Heart right ventricle (tissue), 16 donors: ENCODE data around the gene OPN4. TPM values are rescaled to one million over a fixed set of nuclear protein-coding genes. Genes with fewer than 3 reads are reported as not detected.
"Not testable (repeated sequence)": the region's sequence is repeated elsewhere in the genome, so short reads cannot be mapped to it uniquely, and the experiment has no call there.

ENCODE experiments used
- ATAC-seq, 8 donors: fragments of 200-7000 bp; cut with Tn5 transposase; one replicate each; pipeline ENCODE4 v1.9.1; 2020; ENCODE audit warnings: mild to moderate bottlenecking in 8 of 8, moderate library complexity in 8 of 8, moderate number of reproducible peaks in 1 of 8
- DNase-seq, 2 donors: peaks; one replicate each; pipeline ENCODE4 v3.0.0-alpha.2; 2020
- H3K27ac ChIP-seq, 10 donors: fragments of 200-600 bp; sonication (generic) in 2 of 10; one replicate each; pipeline versions ENCODE4 v1.5.0 to v1.8.0; 2020 to 2022; ENCODE audit warnings: mild to moderate bottlenecking in 3 of 10
- H3K27me3 ChIP-seq, 7 donors: fragments of 200-600 bp; one replicate each; pipeline ENCODE4 v1.8.0; 2021 to 2022; ENCODE audit warnings: mild to moderate bottlenecking in 2 of 7
- H3K36me3 ChIP-seq, 9 donors: fragments of 200-600 bp; sonication (generic) in 1 of 9; one replicate each; pipeline versions ENCODE4 v1.5.0 to v1.8.0; 2020 to 2022; ENCODE audit warnings: mild to moderate bottlenecking in 2 of 9
- H3K4me1 ChIP-seq, 9 donors: fragments of 200-600 bp; sonication (generic) in 1 of 9; one replicate each; pipeline versions ENCODE4 v1.5.0 to v1.8.0; 2020 to 2022; ENCODE audit warnings: mild to moderate bottlenecking in 4 of 9
- H3K4me3 ChIP-seq, 10 donors: fragments of 200-600 bp; sonication (generic) in 2 of 10; one replicate each; pipeline versions ENCODE4 v1.5.0 to v1.8.0; 2020 to 2022; ENCODE audit warnings: mild to moderate bottlenecking in 7 of 10, moderate library complexity in 2 of 10
- H3K9me3 ChIP-seq, 11 donors: fragments of 200-600 bp in 10 of 11; sonication (generic) in 2 of 11; one replicate each; pipeline versions ENCODE4 v1.5.0 to v1.8.0; 2013 to 2022; ENCODE audit warnings: mild to moderate bottlenecking in 2 of 11, control low read depth in 1 of 11, moderate library complexity in 1 of 11
- WGBS, 2 donors: extraction: QIAGEN DNeasy Blood & Tissue Kit; methylation state at CpG; one replicate each; pipeline ENCODE4 v1.1.7; 2013; ENCODE audit warnings: inconsistent platforms in 1 of 2; 5-methylcytosine and 5-hydroxymethylcytosine counted together
- intact Hi-C, 10 donors: fragments of 100-400 bp; cut with DNase I; formaldehyde crosslinking; loops; one replicate each; pipeline versions ENCODE4 v1.11.1 to v1.14.2; 2022
- polyA plus RNA-seq, 2 donors: library from polyadenylated mRNA; stranded (reverse); fragments of 200-250 nt; gene quantifications; one replicate each; pipeline ENCODE4 v1.2.3, GENCODE V29; 2013
- total RNA-seq, 10 donors: library from RNA; stranded (reverse); fragmentation: NEBNext Ultra II Directional in 3 of 10; extraction: Animal tissue kit (Norgen Biotek cat#: 25700) in 3 of 10; gene quantifications; one replicate each; pipeline versions ENCODE4 v1.2.1 to v1.2.4, GENCODE V29; 2021 to 2023
- TF ChIP-seq, protein P1 (sequence below), 9 donors: fragments of 200-600 bp; sonication (generic) in 2 of 9; IDR thresholded peaks; one replicate each; pipeline versions ENCODE4 v1.5.0 to v1.8.0; 2021 to 2022; ENCODE audit warnings: antibody characterized with exemption in 9 of 9, mild to moderate bottlenecking in 5 of 9, moderate library complexity in 1 of 9
- donor health status: Arrhythmogenic right ventricular cardiomyopathy.
- donor health status: ischemic (EF 13 %, LVEDD 7.1; RV severe dilation, severe dysfunction).
- donor health status: healthy with polysubstance abuse.
- donor health status: DM: no; HTN: yes; CAD: no.
- donor health status: DM: no; HTN: no; CAD: no.
- donor health status: ischemic (EF 25% LVEDD 6.9; RV normal size, moderate dysfunction).
- donor health status: ischemic (EF 25% LVEDD 5.7; RV mildly dilated, moderate dysfunction).
- donor health status: healthy.
- donor health status: DM: yes; HTN: yes; CAD: no.
- donor health status: Ischemic cardiomyopathy.
- donor health status: ischemic (EF 35%, LVEDD 5.7; RV mildly dilated, moderate dysfunction).
- donor health status: nonischemic (EF 11% LVEDD 7.7; RV severe dilation, severe dysfunction).
- donor health status: DM: yes; HTN: yes; CAD: no.
- donor health status: PGD.
- donor health status: ischemic (EF 29% LVEDD 5.4; RV normal size, mild dysfunction).
- donor health status: nonischemic (EF 23%, LVEDD 6.1; RV moderate dilation, normal function).

The OPN4 gene
- total and polyA plus RNA-seq, 12 donors: 0.10 to 0.29 (median 0.26) TPM; not detected in 5

DNA sequence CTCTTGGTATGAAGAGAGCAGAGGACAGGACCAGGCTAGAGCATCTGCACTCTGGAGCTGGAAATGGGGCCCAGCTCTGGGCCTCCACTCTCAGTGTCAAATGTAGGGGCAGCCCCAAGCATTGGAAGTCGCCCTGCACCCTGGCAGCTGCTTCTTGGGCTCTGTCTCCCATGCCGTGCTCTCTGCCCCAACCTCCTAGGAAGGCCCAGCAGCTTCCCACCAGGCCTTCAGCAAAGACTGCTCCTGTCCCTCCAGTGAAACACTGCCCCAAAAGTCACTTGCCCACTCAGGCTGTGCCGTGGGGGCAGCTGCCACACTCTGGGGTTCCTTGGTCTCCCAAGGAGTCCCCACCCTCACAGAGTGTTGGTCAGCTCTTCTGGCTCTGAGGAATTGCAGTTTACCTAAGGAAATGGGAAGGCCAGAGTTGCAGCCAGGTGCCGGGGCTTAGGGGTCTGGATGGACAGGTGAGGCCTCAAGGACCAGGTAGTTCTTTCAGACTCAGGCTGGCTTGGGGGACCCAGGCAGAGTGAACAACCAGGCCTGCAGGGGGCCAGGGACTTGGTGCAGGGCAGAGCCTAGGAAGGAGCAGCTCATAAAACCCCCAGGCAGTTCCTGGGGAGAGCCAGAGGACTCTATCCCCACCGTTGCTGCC is 9.4 kb upstream of the OPN4 start:
- Histone ChIP-seq H3K9me3 (no peaks in the 10 kb centered on the region), H3K27ac (peak overlapping the region in 1 of 10 donors; percentile 3), H3K27me3 (peaks cover 0 to 7% (median 0%) of the 10 kb centered on the region in 7 donors), H3K36me3 (no peaks in the 10 kb centered on the region), H3K4me1 (peaks cover 10 to 43% (median 19%) of the 10 kb centered on the region in 9 donors), H3K4me3 (no peak overlapping the region)
- peak in 1 of 8 donors; percentile 10 for ATAC-seq
- TF ChIP-seq, protein P1, sequence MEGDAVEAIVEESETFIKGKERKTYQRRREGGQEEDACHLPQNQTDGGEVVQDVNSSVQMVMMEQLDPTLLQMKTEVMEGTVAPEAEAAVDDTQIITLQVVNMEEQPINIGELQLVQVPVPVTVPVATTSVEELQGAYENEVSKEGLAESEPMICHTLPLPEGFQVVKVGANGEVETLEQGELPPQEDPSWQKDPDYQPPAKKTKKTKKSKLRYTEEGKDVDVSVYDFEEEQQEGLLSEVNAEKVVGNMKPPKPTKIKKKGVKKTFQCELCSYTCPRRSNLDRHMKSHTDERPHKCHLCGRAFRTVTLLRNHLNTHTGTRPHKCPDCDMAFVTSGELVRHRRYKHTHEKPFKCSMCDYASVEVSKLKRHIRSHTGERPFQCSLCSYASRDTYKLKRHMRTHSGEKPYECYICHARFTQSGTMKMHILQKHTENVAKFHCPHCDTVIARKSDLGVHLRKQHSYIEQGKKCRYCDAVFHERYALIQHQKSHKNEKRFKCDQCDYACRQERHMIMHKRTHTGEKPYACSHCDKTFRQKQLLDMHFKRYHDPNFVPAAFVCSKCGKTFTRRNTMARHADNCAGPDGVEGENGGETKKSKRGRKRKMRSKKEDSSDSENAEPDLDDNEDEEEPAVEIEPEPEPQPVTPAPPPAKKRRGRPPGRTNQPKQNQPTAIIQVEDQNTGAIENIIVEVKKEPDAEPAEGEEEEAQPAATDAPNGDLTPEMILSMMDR (IDR thresholded peaks at IDR 0.05): no peak
- 94 to 95% methylated on average over 5 of the region's 5 CpGs for WGBS, 2 donors
- no peak for DNase-seq
- intact Hi-C loops: loop anchor here in 2 of 10 donors (5.0 to 10.0 kb wide), 2 partner anchors 42 to 120 kb away; partner anchors contain the start of gene WAPL (in 1 of the 2)

DNA sequence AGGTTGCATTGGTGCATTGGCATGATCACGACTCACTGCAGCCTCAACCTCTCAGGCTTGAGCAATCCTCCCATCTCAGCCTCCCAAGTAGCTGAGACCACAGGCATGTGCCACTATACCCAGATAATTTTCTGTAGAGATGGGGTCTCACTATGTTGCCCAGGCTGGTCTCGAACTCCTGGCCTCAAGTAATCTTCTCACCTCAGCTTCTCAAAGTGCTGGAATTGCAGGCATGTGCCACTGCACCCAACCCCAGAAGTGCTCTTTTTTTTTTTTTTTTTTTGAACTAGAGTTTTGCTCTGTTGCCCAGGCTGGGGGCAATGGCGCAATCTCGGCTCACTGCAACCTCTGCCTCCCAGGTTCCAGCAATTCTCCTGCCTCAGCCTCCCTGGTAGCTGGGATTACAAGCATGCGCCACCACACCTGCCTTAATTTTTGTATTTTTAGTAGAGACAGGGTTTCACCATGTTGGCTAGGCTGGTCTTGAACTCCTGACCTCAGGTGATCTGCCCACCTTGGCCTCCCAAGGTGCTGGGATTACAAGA is 8.7 kb upstream of the OPN4 start:
- 91 to 94% methylated on average over 5 of the region's 5 CpGs for WGBS, 2 donors
- H3K9me3 ChIP-seq, H3K4me3 ChIP-seq, DNase-seq, H3K27me3 ChIP-seq, ATAC-seq, H3K27ac ChIP-seq, H3K36me3 ChIP-seq: not testable (repeated sequence)
- peaks cover 10 to 50% (median 22%) of the 10 kb centered on the region in 9 donors for H3K4me1 ChIP-seq
- intact Hi-C loops: loop anchor here in 2 of 10 donors (5.0 to 10.0 kb wide), 2 partner anchors 42 to 121 kb away; partner anchors contain the start of gene WAPL (in 1 of the 2)

DNA sequence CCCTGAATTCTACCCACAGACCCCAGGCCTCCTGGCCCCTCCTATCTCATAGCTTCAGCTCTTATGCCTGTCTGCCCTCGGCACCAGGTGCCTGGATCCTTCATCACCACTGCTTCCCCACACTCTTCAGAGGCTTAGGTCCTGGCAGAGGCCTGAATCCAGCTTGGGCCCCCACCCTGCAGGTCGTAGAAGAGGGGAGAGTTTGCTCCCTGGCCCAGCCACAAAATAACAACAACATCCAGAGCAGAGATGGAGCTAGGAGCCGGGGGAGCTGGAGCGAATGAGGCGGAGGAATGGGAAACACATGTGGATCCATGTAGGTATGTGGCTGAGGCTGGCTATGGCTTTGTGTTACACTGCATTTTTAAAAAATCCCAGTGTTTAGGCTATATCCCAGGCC is 7.8 kb upstream of the OPN4 start:
- Histone ChIP-seq H3K9me3 (no peaks in the 10 kb centered on the region), H3K4me3 (no peak overlapping the region), H3K27ac (no peak overlapping the region), H3K27me3 (peaks cover 0 to 2% (median 0%) of the 10 kb centered on the region in 7 donors), H3K4me1 (peaks cover 14 to 59% (median 28%) of the 10 kb centered on the region in 9 donors), H3K36me3 (no peaks in the 10 kb centered on the region)
- ATAC-seq (no peak), DNase-seq (no peak)
- TF ChIP-seq, protein P1 (IDR thresholded peaks at IDR 0.05): no peak
- WGBS, 2 donors: 80 to 86% methylated on average over 5 of the region's 5 CpGs
- intact Hi-C loops: loop anchor here in 2 of 10 donors (5.0 to 10.0 kb wide), 2 partner anchors 41 to 122 kb away; partner anchors contain the start of gene WAPL (in 1 of the 2)

DNA sequence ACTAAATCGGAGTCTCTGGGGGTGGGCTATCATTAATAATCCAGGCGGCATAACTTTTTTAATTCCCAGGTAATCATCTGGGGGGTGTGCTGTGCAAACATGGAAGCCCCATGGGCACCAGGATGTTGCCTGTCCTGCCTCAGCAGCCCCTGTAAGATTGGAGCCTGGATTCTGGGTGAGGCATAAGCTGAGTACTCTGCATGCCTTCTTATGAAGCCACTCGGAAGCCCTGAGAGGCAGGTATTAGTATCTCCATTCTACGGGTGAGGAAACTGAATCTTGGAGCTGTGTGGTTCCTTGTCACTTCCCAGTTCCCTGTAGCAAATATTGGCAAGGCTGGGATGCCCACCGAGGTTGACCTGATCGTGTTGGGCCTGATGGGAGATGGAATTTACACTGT is 7.4 kb upstream of the OPN4 start:
- no peak for DNase-seq
- no peaks in the 10 kb centered on the region for H3K36me3 ChIP-seq
- no peaks in the 10 kb centered on the region for H3K9me3 ChIP-seq
- H3K4me1 ChIP-seq: peaks cover 16 to 63% (median 30%) of the 10 kb centered on the region in 9 donors
- H3K4me3 ChIP-seq: no peak overlapping the region
- ATAC-seq: no peak
- intact Hi-C loops: loop anchor here in 2 of 10 donors (5.0 to 10.0 kb wide), 2 partner anchors 40 to 122 kb away; partner anchors contain the start of gene WAPL (in 1 of the 2)
- no peak overlapping the region for H3K27ac ChIP-seq
- TF ChIP-seq, protein P1 (IDR thresholded peaks at IDR 0.05): no peak
- peaks cover 0 to 2% (median 0%) of the 10 kb centered on the region in 7 donors for H3K27me3 ChIP-seq
- 83 to 86% methylated on average over 6 of the region's 6 CpGs for WGBS, 2 donors
